GM23248 (cell line): ENCODE results near the gene RPL10A. TPM values are rescaled to one million over a fixed set of nuclear protein-coding genes. Genes with fewer than 3 reads are reported as not detected.

Experiments
- DNase-seq: peaks from one replicate; pipeline ENCODE4 v3.0.0-alpha.2; 2015
- H2AFZ ChIP-seq: fragments of 200-600 bp; sonication (generic); 2 replicates; pipeline ENCODE4 v1.6.1; 2016; ENCODE audit warnings: antibody characterized with exemption
- H3F3A ChIP-seq: fragments of 200-600 bp; sonication (generic); 2 replicates; pipeline ENCODE4 v1.6.1; 2016; ENCODE audit warnings: mild to moderate bottlenecking, antibody characterized with exemption, mixed run types; ENCODE audit not compliant: insufficient read depth
- H3K27ac ChIP-seq: fragments of 200-600 bp; sonication (generic); 2 replicates; pipeline ENCODE4 v1.5.1; 2016; ENCODE audit warnings: mild to moderate bottlenecking
- H3K27me3 ChIP-seq: fragments of 200-600 bp; sonication (generic); replicated peaks from 2 replicates; pipeline ENCODE4 v1.6.1; 2016; ENCODE audit warnings: mild to moderate bottlenecking; ENCODE audit not compliant: insufficient read depth
- H3K36me3 ChIP-seq: fragments of 200-600 bp; sonication (generic); 2 replicates; pipeline ENCODE4 v1.6.1; 2016; ENCODE audit warnings: low read depth, mild to moderate bottlenecking
- H3K4me1 ChIP-seq: fragments of 200-600 bp; sonication (generic); 2 replicates; pipeline ENCODE4 v1.6.1; 2016; ENCODE audit warnings: mild to moderate bottlenecking; ENCODE audit not compliant: insufficient read depth
- H3K4me2 ChIP-seq: fragments of 200-600 bp; sonication (generic); one replicate; pipeline ENCODE4 v1.6.1; 2016; ENCODE audit warnings: mild to moderate bottlenecking; ENCODE audit not compliant: unreplicated experiment
- H3K4me3 ChIP-seq: fragments of 200-600 bp; sonication (generic); 2 replicates; pipeline ENCODE4 v1.5.1; 2016; ENCODE audit warnings: mild to moderate bottlenecking
- H3K79me2 ChIP-seq: fragments of 200-600 bp; sonication (generic); 2 replicates; pipeline ENCODE4 v1.6.1; 2016; ENCODE audit warnings: mild to moderate bottlenecking; ENCODE audit not compliant: insufficient read depth
- H3K9ac ChIP-seq: fragments of 200-600 bp; sonication (generic); 2 replicates; pipeline ENCODE4 v1.6.1; 2016; ENCODE audit warnings: mild to moderate bottlenecking
- H3K9me2 ChIP-seq: fragments of 200-600 bp; sonication (generic); 2 replicates; pipeline ENCODE4 v1.6.1; 2016; ENCODE audit warnings: mixed run types, mild to moderate bottlenecking, moderate library complexity; ENCODE audit not compliant: insufficient read depth
- H3K9me3 ChIP-seq: fragments of 200-600 bp; sonication (generic); one replicate; pipeline ENCODE4 v1.6.1; 2017; ENCODE audit warnings: low read depth
- H4K20me1 ChIP-seq: fragments of 200-600 bp; sonication (generic); 2 replicates; pipeline ENCODE4 v1.6.0; 2016; ENCODE audit not compliant: insufficient read depth
- EZH2 ChIP-seq: fragments of 200-600 bp; sonication (generic); IDR thresholded peaks from 2 replicates; pipeline ENCODE4 v1.6.1; 2018; ENCODE audit warnings: antibody characterized with exemption, mild to moderate bottlenecking; ENCODE audit not compliant: insufficient read depth, poor library complexity, severe bottlenecking
- EZH2phosphoT487 ChIP-seq: fragments of 200-600 bp; sonication (generic); IDR thresholded peaks from 2 replicates; pipeline ENCODE4 v1.6.1; 2018; ENCODE audit warnings: antibody characterized with exemption, moderate library complexity, mild to moderate bottlenecking, low read depth; ENCODE audit not compliant: insufficient read depth
- WGBS, 2 experiments: methylation state at CpG; one replicate each; pipeline ENCODE4 v1.1.6; 2015 to 2017; ENCODE audit warnings: low lambda C conversion rate in 2 of 2, low coverage in 1 of 2; ENCODE audit errors: missing lambda C conversion rate in 2 of 2; 5-methylcytosine and 5-hydroxymethylcytosine counted together
- in situ Hi-C: fragments of 300-500 bp; cut with MboI; formaldehyde crosslinking; loops from 2 replicates; pipeline ENCODE4 v1.15.0; 2020
- polyA plus RNA-seq: library from polyadenylated mRNA; unstranded; fragments of >200 nt; fragmentation: Nextera tagmentation; extraction: Ambion mirVana; gene quantifications from 2 replicates; pipeline ENCODE4 v1.2.1, GENCODE V29; 2016
- total RNA-seq: library from RNA; depleted of rRNA; stranded (reverse); fragments of >200 nt; shearing (Covaris generic); gene quantifications from 2 replicates; pipeline ENCODE4 v1.2.3, GENCODE V29; 2014

The RPL10A gene
- total and polyA plus RNA-seq, 2 experiments from 2014 or later = 366 to 915 TPM

DNA sequence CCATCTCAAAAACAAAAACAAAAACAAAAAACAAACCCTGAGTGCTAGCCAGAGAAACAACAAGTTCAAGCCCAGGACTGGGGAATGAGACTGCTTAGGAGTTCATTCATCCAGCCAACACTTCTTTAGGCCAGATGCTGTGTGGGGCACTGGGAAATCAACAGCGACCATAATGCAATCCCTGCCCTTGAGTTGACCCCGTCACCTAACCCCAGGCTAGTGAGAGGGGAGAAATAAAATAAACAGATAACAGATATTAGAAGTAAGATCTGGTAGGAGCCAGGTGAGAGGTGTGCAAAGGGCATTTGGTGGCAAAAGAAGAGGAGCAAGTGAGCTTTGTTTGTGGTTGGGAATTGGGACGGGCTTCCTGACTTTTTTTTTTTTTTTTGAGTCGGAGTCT is 4.9 kb upstream of the RPL10A start:
- no peaks in the 10 kb centered on the region for H3K4me1 ChIP-seq
- no peaks in the 10 kb centered on the region for H3K9me3 ChIP-seq
- H3K9ac ChIP-seq = no peak overlapping the region
- H3K79me2 ChIP-seq = peaks cover 1% of the 10 kb centered on the region
- no peak overlapping the region for H3K4me2 ChIP-seq
- no peaks in the 10 kb centered on the region for H3K27me3 ChIP-seq
- H2AFZ ChIP-seq = no peak overlapping the region
- TF ChIP-seq EZH2phosphoT487 (no peak), EZH2 (no peak)
- no peak overlapping the region for H3K4me3 ChIP-seq
- H3K27ac ChIP-seq = no peak overlapping the region
- H4K20me1 ChIP-seq = no peaks in the 10 kb centered on the region
- no peaks in the 10 kb centered on the region; the same call in 1 of the 2 replicates for H3K36me3 ChIP-seq
- no peak for DNase-seq
- 87 to 88% methylated on average over 3 to 4 of the region's 4 CpGs for WGBS, 2 experiments
- no peaks in the 10 kb centered on the region for H3K9me2 ChIP-seq
- no peaks in the 10 kb centered on the region; the same call in 1 of the 2 replicates for H3F3A ChIP-seq
- in situ Hi-C loops = no loop called here

DNA sequence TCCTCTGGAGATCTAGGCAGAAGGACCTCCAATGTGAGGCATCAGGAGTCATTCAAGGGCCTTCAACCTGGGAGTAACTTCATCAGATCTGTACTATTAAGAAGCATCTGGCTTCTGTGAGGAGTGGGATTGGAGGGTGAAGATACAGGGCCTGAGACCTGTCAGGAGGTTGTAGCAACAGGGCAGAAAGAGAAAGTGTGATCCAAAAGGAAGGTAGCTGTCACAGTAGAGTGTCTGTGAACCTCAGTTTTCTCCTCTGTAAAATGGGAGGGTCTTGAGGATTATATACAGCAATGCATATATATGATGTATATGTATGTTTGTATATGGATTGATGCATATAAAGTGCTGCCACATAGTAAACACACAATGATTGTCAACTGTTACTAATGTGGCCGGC is 2.6 kb upstream of the RPL10A start:
- Histone ChIP-seq H3F3A (peaks cover 15% of the 10 kb centered on the region), H3K79me2 (peaks cover 25% of the 10 kb centered on the region), H3K36me3 (peaks cover 17% of the 10 kb centered on the region), H2AFZ (no peak overlapping the region), H3K9ac (no peak overlapping the region), H3K9me3 (no peaks in the 10 kb centered on the region), H3K4me1 (peaks cover 9% of the 10 kb centered on the region), H4K20me1 (peaks cover 13% of the 10 kb centered on the region), H3K27me3 (no peaks in the 10 kb centered on the region), H3K4me2 (no peak overlapping the region), H3K27ac (no peak overlapping the region), H3K9me2 (no peaks in the 10 kb centered on the region), H3K4me3 (no peak overlapping the region)
- TF ChIP-seq EZH2phosphoT487 (no peak), EZH2 (no peak)
- 100% methylated on average over 1 of the region's 1 CpG for WGBS, 2 experiments
- in situ Hi-C loops = no loop called here
- no peak for DNase-seq

DNA sequence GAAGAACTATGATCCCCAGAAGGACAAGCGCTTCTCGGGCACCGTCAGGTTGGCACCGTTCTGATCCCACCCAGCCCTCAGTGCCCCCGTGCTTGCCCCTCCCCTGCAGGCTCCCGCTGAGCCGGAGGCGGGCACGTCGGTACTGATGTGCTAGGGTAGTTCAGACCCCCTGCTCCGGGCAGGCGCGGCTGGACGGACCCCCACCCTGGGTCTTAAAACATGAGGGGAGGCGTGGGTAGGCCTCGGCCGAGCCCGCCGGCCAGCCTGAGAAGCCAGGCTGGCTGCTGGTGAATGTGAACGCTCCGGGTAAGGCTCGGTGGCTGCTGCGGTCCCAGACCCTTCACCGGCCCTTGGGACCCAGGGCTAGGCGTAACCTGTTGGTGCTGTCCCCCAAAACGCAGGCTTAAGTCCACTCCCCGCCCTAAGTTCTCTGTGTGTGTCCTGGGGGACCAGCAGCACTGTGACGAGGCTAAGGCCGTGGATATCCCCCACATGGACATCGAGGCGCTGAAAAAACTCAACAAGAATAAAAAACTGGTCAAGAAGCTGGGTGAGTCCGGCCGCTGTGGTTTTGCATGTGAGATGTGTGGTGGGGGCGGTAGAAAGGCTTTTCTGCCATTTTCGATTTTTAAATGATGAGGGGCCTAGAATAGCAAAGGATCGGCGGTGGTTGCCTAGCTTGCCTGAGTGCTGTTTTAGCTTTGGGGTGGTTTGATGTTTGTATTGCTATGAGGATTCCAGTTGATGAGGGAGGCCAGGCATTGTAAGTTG is 964 bp downstream of the RPL10A start:
- peaks cover 48% of the 10 kb centered on the region for H3F3A ChIP-seq
- H3K4me2 ChIP-seq = peak overlapping the region; percentile 98
- H3K9me2 ChIP-seq = no peaks in the 10 kb centered on the region
- 2 to 5% methylated on average over 32 to 35 of the region's 37 CpGs for WGBS, 2 experiments
- peak; percentile 50 for DNase-seq
- H4K20me1 ChIP-seq = peaks cover 19% of the 10 kb centered on the region
- no peaks in the 10 kb centered on the region for H3K9me3 ChIP-seq
- H3K79me2 ChIP-seq = peaks cover 40% of the 10 kb centered on the region
- no peak overlapping the region for H2AFZ ChIP-seq
- no peaks in the 10 kb centered on the region for H3K27me3 ChIP-seq
- H3K9ac ChIP-seq = peak overlapping the region; percentile 96
- H3K4me3 ChIP-seq = peak overlapping the region; percentile 88
- in situ Hi-C loops = no loop called here
- peak overlapping the region; percentile 88 for H3K27ac ChIP-seq
- H3K36me3 ChIP-seq = peaks cover 38% of the 10 kb centered on the region
- H3K4me1 ChIP-seq = peaks cover 21% of the 10 kb centered on the region
- TF ChIP-seq EZH2 = no peak
- TF ChIP-seq EZH2phosphoT487 = no peak

GRCh38 chr6:35469751-35470662 is 1.8 kb downstream of the RPL10A start:
- no peaks in the 10 kb centered on the region for H3K9me3 ChIP-seq
- no peaks in the 10 kb centered on the region for H3K27me3 ChIP-seq
- peaks cover 40% of the 10 kb centered on the region for H3K79me2 ChIP-seq
- DNase-seq = peak; percentile 42
- H3K9me2 ChIP-seq = no peaks in the 10 kb centered on the region
- H3K4me2 ChIP-seq = peak overlapping the region; percentile 98
- H3K27ac ChIP-seq = peak overlapping the region; percentile 88
- H3K9ac ChIP-seq = peak overlapping the region; percentile 96
- TF ChIP-seq EZH2 (no peak), EZH2phosphoT487 (no peak)
- H4K20me1 ChIP-seq = peaks cover 19% of the 10 kb centered on the region
- peak overlapping the region; percentile 88 for H3K4me3 ChIP-seq
- H3K4me1 ChIP-seq = peaks cover 21% of the 10 kb centered on the region
- 49 to 53% methylated on average over 18 of the region's 18 CpGs for WGBS, 2 experiments
- peaks cover 38% of the 10 kb centered on the region for H3K36me3 ChIP-seq
- in situ Hi-C loops = no loop called here
- peaks cover 48% of the 10 kb centered on the region for H3F3A ChIP-seq
- H2AFZ ChIP-seq = no peak overlapping the region
